GM18507 (cell line): Measurements from ENCODE around the gene KSR1.
"Not testable (repeated sequence)": the region's sequence is repeated elsewhere in the genome, so short reads cannot be mapped to it uniquely, and the experiment has no call there.

Experiments used
- DNase-seq: peaks from one replicate; pipeline ENCODE4 v3.0.0; 2011; ENCODE audit warnings: low read depth; ENCODE audit not compliant: insufficient read length; ENCODE audit errors: extremely low spot score
- FAIRE-seq: peaks from 2 replicates; lab custom pipeline; 2011; peaks lifted over from hg19 to GRCh38; lab: Jason Lieb, UNC

KSR1 gene

GRCh38 chr17:27425571-27425970 lies 30.7 kb upstream of the KSR1 start:
- DNase-seq, FAIRE-seq: not testable (repeated sequence)

GRCh38 chr17:27425991-27426390 lies 30.3 kb upstream of the KSR1 start:
- no peak for FAIRE-seq
- no peak for DNase-seq

- DNase-seq, FAIRE-seq: not testable (repeated sequence)
These were observed 29.8 kb upstream of the KSR1 start for GRCh38 chr17:27426471-27426870.

GRCh38 chr17:27427166-27427862 lies 28.9 kb upstream of the KSR1 start:
- not testable (repeated sequence) for DNase-seq, FAIRE-seq

GRCh38 chr17:27428781-27429505 lies 27.3 kb upstream of the KSR1 start:
- FAIRE-seq (no peak), DNase-seq (no peak)

GRCh38 chr17:27429666-27430382 lies 26.4 kb upstream of the KSR1 start:
- FAIRE-seq (no peak), DNase-seq (no peak)

GRCh38 chr17:27430383-27430840 lies 25.8 kb upstream of the KSR1 start:
- no peak for DNase-seq
- FAIRE-seq = no peak

- no peak for DNase-seq
- no peak for FAIRE-seq
These were observed 25.3 kb upstream of the KSR1 start for GRCh38 chr17:27430882-27431491.

- DNase-seq (no peak), FAIRE-seq (no peak)
These were observed 22.7 kb upstream of the KSR1 start for GRCh38 chr17:27433521-27433920.

- DNase-seq, FAIRE-seq: not testable (repeated sequence)
These were observed 20.7 kb upstream of the KSR1 start for GRCh38 chr17:27435431-27436070.

- DNase-seq (no peak), FAIRE-seq (no peak)
These were observed 17.8 kb upstream of the KSR1 start for GRCh38 chr17:27438348-27438998.

- DNase-seq = no peak
- no peak for FAIRE-seq
These were observed 16.9 kb upstream of the KSR1 start for GRCh38 chr17:27439342-27439741.

- FAIRE-seq (no peak), DNase-seq (no peak)
These were observed 13.5 kb upstream of the KSR1 start for GRCh38 chr17:27442702-27443101.

GRCh38 chr17:27443491-27443890 lies 12.8 kb upstream of the KSR1 start:
- DNase-seq (no peak), FAIRE-seq (no peak)

- DNase-seq = no peak
- no peak for FAIRE-seq
These were observed 10.3 kb upstream of the KSR1 start for GRCh38 chr17:27445971-27446370.

- DNase-seq (no peak), FAIRE-seq (no peak)
These were observed 9.5 kb upstream of the KSR1 start for GRCh38 chr17:27446569-27447301.

- not testable (repeated sequence) for DNase-seq, FAIRE-seq
These were observed 7.7 kb upstream of the KSR1 start for GRCh38 chr17:27448534-27448933.

GRCh38 chr17:27449541-27449940 lies 6.7 kb upstream of the KSR1 start:
- DNase-seq (no peak), FAIRE-seq (peak; percentile 36)
